GM12874 (cell line): ENCODE results near the gene CANX.

Experiments used
- TF ChIP-seq, protein P1 (sequence below): IDR thresholded peaks from 2 replicates; pipeline ENCODE4 v1.5.1; 2011; ENCODE audit warnings: low read depth, mild to moderate bottlenecking, control low read depth, low read length, moderate library complexity; ENCODE audit not compliant: insufficient read depth

Gene CANX

DNA sequence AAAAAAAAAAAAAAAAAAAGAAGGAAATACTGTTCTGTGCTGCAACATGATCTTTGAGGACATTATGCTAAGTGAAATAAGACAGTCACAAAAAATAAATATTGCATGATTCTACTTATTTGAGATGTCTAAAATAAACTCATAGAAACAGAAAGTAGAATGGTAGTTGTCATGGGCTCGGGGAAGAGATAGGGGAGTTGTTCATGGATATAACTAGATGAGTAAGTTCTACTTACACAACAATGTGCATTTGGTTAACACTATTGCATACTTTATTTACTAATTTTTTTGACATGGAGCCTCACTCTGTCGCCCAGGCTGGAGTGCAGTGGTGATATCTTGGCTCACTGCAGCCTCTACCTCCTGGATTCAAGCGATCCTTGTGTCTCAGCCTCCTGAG is 49.0 kb downstream of the CANX start:
- TF ChIP-seq, protein P1, sequence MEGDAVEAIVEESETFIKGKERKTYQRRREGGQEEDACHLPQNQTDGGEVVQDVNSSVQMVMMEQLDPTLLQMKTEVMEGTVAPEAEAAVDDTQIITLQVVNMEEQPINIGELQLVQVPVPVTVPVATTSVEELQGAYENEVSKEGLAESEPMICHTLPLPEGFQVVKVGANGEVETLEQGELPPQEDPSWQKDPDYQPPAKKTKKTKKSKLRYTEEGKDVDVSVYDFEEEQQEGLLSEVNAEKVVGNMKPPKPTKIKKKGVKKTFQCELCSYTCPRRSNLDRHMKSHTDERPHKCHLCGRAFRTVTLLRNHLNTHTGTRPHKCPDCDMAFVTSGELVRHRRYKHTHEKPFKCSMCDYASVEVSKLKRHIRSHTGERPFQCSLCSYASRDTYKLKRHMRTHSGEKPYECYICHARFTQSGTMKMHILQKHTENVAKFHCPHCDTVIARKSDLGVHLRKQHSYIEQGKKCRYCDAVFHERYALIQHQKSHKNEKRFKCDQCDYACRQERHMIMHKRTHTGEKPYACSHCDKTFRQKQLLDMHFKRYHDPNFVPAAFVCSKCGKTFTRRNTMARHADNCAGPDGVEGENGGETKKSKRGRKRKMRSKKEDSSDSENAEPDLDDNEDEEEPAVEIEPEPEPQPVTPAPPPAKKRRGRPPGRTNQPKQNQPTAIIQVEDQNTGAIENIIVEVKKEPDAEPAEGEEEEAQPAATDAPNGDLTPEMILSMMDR = no peak

- TF ChIP-seq, protein P1 = no peak
Observed at GRCh38 chr5:179749857-179750508, 51.2 kb downstream of the CANX start.

DNA sequence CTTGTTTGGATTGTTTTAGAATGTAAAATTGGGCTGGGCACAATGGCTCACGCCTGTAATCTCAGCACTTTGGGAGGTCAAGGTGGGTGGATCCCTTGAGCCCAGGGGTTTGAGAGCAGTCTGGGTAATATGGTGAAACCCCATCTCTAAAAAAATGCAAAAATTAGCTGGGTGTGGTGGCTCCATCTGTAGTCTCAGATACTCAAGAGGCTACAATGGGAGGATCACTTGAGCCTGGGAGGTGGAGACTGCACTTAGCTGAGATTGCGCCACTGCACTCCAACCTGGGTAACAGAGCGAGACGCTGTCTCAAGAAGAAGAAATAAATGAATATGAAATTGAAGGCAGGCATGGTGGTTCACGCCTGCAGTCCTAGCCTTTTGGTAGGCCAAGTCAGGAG is 55.2 kb downstream of the CANX start:
- TF ChIP-seq, protein P1 = no peak

DNA sequence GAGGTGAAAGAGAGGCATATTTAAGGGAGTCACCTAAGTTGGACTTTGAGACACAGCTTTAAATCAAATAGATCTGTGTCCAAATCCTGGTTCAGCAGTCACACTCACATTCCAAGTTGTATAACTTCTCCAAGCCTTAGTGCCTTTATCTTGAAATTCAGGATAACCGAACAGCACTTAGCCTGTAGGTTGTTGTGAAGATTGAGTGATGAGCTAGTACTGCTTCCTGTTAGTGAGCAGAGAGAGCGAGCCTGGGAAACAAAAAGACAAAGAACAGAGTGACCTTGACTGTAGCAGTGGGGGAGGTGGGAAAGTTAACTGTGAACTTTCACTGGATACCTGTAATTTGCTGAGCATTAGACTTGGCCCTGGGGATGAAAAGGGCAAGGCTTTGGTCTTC is 56.3 kb downstream of the CANX start:
- TF ChIP-seq, protein P1 = no peak

DNA sequence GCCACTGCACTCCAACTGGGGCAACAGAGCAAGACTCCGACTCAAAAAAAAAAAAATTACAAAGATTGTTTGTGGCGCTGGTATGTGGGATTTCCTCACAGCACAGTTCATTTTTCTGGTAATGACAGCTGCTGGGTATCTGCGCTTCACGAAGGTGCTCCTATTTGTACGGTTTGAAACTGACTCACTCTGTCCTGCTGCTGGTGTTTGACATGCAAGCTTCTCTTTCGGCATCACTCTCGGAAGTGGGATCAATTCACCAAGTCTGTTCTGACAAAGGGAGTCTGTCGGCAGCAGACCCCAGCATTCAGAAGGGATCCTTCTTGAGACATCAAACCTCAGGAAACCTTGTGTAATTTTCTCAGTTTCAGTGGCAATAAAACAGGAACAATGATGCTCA is 60.2 kb downstream of the CANX start:
- TF ChIP-seq, protein P1 = no peak

GRCh38 chr5:179759581-179760551 is 61.1 kb downstream of the CANX start:
- TF ChIP-seq, protein P1 = no peak

GRCh38 chr5:179762079-179762780 is 63.5 kb downstream of the CANX start:
- TF ChIP-seq, protein P1 = no peak
